Vagina (tissue), 2 donors: ENCODE measurements around the gene GNAO1. TPM values are rescaled to one million over a fixed set of nuclear protein-coding genes. Genes with fewer than 3 reads are reported as not detected.

Experiments used
- DNase-seq, 2 donors: peaks; one replicate each; pipeline ENCODE4 v3.0.0-alpha.2; 2017; ENCODE audit errors: extremely low spot score in 2 of 2
- H3K27ac ChIP-seq: fragments of 200-600 bp; sonication (generic); one replicate; pipeline ENCODE4 v1.5.1; 2019
- H3K27me3 ChIP-seq: fragments of 200-600 bp; sonication (generic); one replicate; pipeline ENCODE4 v1.5.1; 2019
- H3K36me3 ChIP-seq, 2 donors: fragments of 200-600 bp; sonication (generic); one replicate each; pipeline ENCODE4 v1.5.1; 2017 to 2019
- H3K4me1 ChIP-seq: fragments of 200-600 bp; sonication (generic); one replicate; pipeline ENCODE4 v1.5.1; 2019
- H3K4me3 ChIP-seq, 2 donors: fragments of 200-600 bp; sonication (generic); 1 replicate in 1 of 2; 2 replicates in 1 of 2; pipeline ENCODE4 v1.5.1; 2016 to 2019
- H3K9me3 ChIP-seq: fragments of 200-600 bp; sonication (generic); one replicate; pipeline ENCODE4 v1.5.1; 2019
- POLR2A ChIP-seq, 2 donors: fragments of 450-650 bp; IDR thresholded peaks; one replicate each; pipeline ENCODE4 v1.6.1; 2017; ENCODE audit warnings: antibody characterized with exemption in 2 of 2, mild to moderate bottlenecking in 2 of 2, moderate library complexity in 2 of 2
- POLR2AphosphoS5 ChIP-seq, 2 donors: sonication (generic); formaldehyde crosslinking; IDR thresholded peaks; one replicate each; pipeline ENCODE4 v1.9.0; 2017; ENCODE audit warnings: antibody characterized with exemption in 2 of 2, mild to moderate bottlenecking in 2 of 2, low read depth in 1 of 2; ENCODE audit not compliant: insufficient read depth in 1 of 2
- intact Hi-C: fragments of 100-400 bp; cut with DNase I; formaldehyde crosslinking; loops from one replicate; pipeline ENCODE4 v1.15.1; 2023
- total RNA-seq: library from RNA; depleted of rRNA; stranded (reverse); fragments of >200 nt; gene quantifications from one replicate; pipeline ENCODE4 v1.2.3, GENCODE V29; 2016
- TF ChIP-seq, protein P1 (sequence below), 3 experiments: fragments of 450-650 bp in 2 of 3; fragments of 200-600 bp in 1 of 3; sonication (generic) in 1 of 3; IDR thresholded peaks; one replicate each; pipeline ENCODE4 v1.5.1; 2017 to 2019; ENCODE audit warnings: antibody characterized with exemption in 3 of 3, mild to moderate bottlenecking in 2 of 3, moderate library complexity in 2 of 3

GNAO1 gene
- total RNA-seq, 1 donor from 2014 or later: 16.2 TPM

DNA sequence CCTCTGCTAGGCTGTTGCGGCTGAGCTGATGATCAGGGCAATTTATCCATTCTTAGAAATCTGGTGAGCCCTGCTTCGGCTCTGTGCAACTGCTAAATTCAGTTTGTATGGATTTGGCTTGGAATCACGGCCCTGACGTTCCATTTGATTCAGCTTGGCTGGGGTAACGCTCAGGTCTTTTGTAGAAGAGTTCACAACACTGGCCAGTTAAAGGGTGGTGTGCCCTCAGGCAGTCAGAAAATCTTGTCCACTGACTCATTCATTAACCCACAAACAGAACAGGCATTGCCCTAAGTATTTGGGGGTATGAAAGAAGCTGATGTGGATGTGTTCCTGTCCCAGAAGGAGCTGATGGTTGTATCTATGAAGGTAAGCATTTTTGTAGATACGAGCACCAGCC is 53.9 kb downstream of the GNAO1 start:
- no peak overlapping the region for H3K4me3 ChIP-seq
- peaks cover 17% of the 10 kb centered on the region for H3K4me1 ChIP-seq
- H3K9me3 ChIP-seq: no peaks in the 10 kb centered on the region
- intact Hi-C loops: no loop called here
- no peak for TF ChIP-seq POLR2A (IDR thresholded peaks at IDR 0.05)
- no peak for TF ChIP-seq POLR2AphosphoS5 (IDR thresholded peaks at IDR 0.05; ENCODE audit: insufficient read depth in 1 of 2, low read depth in 1 of 2)
- TF ChIP-seq, protein P1, sequence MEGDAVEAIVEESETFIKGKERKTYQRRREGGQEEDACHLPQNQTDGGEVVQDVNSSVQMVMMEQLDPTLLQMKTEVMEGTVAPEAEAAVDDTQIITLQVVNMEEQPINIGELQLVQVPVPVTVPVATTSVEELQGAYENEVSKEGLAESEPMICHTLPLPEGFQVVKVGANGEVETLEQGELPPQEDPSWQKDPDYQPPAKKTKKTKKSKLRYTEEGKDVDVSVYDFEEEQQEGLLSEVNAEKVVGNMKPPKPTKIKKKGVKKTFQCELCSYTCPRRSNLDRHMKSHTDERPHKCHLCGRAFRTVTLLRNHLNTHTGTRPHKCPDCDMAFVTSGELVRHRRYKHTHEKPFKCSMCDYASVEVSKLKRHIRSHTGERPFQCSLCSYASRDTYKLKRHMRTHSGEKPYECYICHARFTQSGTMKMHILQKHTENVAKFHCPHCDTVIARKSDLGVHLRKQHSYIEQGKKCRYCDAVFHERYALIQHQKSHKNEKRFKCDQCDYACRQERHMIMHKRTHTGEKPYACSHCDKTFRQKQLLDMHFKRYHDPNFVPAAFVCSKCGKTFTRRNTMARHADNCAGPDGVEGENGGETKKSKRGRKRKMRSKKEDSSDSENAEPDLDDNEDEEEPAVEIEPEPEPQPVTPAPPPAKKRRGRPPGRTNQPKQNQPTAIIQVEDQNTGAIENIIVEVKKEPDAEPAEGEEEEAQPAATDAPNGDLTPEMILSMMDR (IDR thresholded peaks at IDR 0.05): no peak
- no peaks in the 10 kb centered on the region for H3K27me3 ChIP-seq
- no peaks in the 10 kb centered on the region for H3K36me3 ChIP-seq
- no peak overlapping the region for H3K27ac ChIP-seq
- DNase-seq: no peak

GRCh38 chr16:56246051-56246817 is 54.9 kb downstream of the GNAO1 start:
- Histone ChIP-seq H3K27ac (no peak overlapping the region), H3K4me1 (peaks cover 17% of the 10 kb centered on the region), H3K27me3 (no peaks in the 10 kb centered on the region), H3K4me3 (no peak overlapping the region), H3K36me3 (no peaks in the 10 kb centered on the region), H3K9me3 (no peaks in the 10 kb centered on the region)
- no peak for DNase-seq
- TF ChIP-seq, protein P1 (IDR thresholded peaks at IDR 0.05): no peak
- TF ChIP-seq POLR2AphosphoS5 (IDR thresholded peaks at IDR 0.05; ENCODE audit: insufficient read depth in 1 of 2, low read depth in 1 of 2) (no peak), POLR2A (IDR thresholded peaks at IDR 0.05) (no peak)
- intact Hi-C loops: no loop called here

GRCh38 chr16:56247018-56247417 is 55.7 kb downstream of the GNAO1 start:
- TF ChIP-seq POLR2A (IDR thresholded peaks at IDR 0.05): no peak
- no peak for TF ChIP-seq POLR2AphosphoS5 (IDR thresholded peaks at IDR 0.05; ENCODE audit: insufficient read depth in 1 of 2, low read depth in 1 of 2)
- TF ChIP-seq, protein P1 (IDR thresholded peaks at IDR 0.05): no peak
- H3K27ac ChIP-seq: no peak overlapping the region
- H3K36me3 ChIP-seq: no peaks in the 10 kb centered on the region
- H3K4me3 ChIP-seq: no peak overlapping the region
- peaks cover 17% of the 10 kb centered on the region for H3K4me1 ChIP-seq
- intact Hi-C loops: no loop called here
- no peaks in the 10 kb centered on the region for H3K9me3 ChIP-seq
- H3K27me3 ChIP-seq: no peaks in the 10 kb centered on the region
- DNase-seq: no peak

- no peak for DNase-seq
- H3K4me3 ChIP-seq: no peak overlapping the region
- TF ChIP-seq POLR2AphosphoS5 (IDR thresholded peaks at IDR 0.05; ENCODE audit: insufficient read depth in 1 of 2, low read depth in 1 of 2): no peak
- TF ChIP-seq, protein P1 (IDR thresholded peaks at IDR 0.05): no peak
- TF ChIP-seq POLR2A (IDR thresholded peaks at IDR 0.05): no peak
- no peaks in the 10 kb centered on the region for H3K36me3 ChIP-seq
- H3K4me1 ChIP-seq: peaks cover 17% of the 10 kb centered on the region
- intact Hi-C loops: no loop called here
- no peak overlapping the region for H3K27ac ChIP-seq
- no peaks in the 10 kb centered on the region for H3K27me3 ChIP-seq
- no peaks in the 10 kb centered on the region for H3K9me3 ChIP-seq
These were observed 56.5 kb downstream of the GNAO1 start for GRCh38 chr16:56247808-56248207.

DNA sequence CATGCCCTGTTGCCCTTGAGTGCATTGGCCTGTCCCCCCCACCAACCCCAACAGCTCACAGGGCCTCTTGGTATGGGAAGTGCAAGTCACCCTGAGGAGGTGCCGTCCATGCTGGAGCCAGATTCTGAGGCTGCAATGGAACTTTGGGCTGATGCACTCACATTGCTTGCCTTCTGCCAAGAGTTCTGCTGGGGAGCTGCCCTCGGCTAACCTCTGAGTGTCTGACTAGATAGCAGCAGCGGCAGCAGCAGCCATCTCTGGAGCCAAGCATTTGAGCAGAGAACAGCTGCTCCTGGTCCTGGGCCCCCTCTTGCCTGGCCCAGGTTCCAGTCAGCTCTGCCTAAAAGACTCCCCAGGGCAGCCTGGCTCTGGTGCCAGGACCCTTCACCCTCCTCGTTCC is 61.5 kb downstream of the GNAO1 start:
- peaks cover 12% of the 10 kb centered on the region for H3K4me1 ChIP-seq
- H3K4me3 ChIP-seq: no peak overlapping the region
- TF ChIP-seq, protein P1 (IDR thresholded peaks at IDR 0.05): no peak
- TF ChIP-seq POLR2AphosphoS5 (IDR thresholded peaks at IDR 0.05; ENCODE audit: insufficient read depth in 1 of 2, low read depth in 1 of 2) (no peak), POLR2A (IDR thresholded peaks at IDR 0.05) (no peak)
- no peaks in the 10 kb centered on the region for H3K36me3 ChIP-seq
- no peak for DNase-seq
- H3K27ac ChIP-seq: no peak overlapping the region
- intact Hi-C loops: no loop called here
- H3K9me3 ChIP-seq: no peaks in the 10 kb centered on the region
- no peaks in the 10 kb centered on the region for H3K27me3 ChIP-seq
